AG08395 (cell line): ENCODE measurements around the gene SLC43A1.
"Not testable (repeated sequence)": the region's sequence is repeated elsewhere in the genome, so short reads cannot be mapped to it uniquely, and the experiment has no call there.

Experiments
- DNase-seq: peaks from one replicate; pipeline ENCODE4 v3.0.0; 2012; ENCODE audit warnings: mixed read lengths, low spot score

SLC43A1 gene

GRCh38 chr11:57460758-57461749 lies 54.4 kb downstream of the SLC43A1 start:
- no peak for DNase-seq

GRCh38 chr11:57460022-57460757 lies 55.3 kb downstream of the SLC43A1 start, which contains the start of gene RTN4RL2:
Gene RTN4RL2 (plus strand): TSS chr11:57460528. CDS start chr11:57460866, 338 bp downstream.
- peak; percentile 60 for DNase-seq

GRCh38 chr11:57459164-57460021 lies 56.1 kb downstream of the SLC43A1 start:
- no peak for DNase-seq

- peak; percentile 56 for DNase-seq
These were observed 56.9 kb downstream of the SLC43A1 start for GRCh38 chr11:57458410-57459163.

GRCh38 chr11:57458060-57458409 lies 57.5 kb downstream of the SLC43A1 start:
- no peak for DNase-seq

GRCh38 chr11:57457643-57458023 lies 57.9 kb downstream of the SLC43A1 start:
- DNase-seq: no peak

- DNase-seq: peak; percentile 89
These were observed 58.4 kb downstream of the SLC43A1 start for GRCh38 chr11:57456960-57457642.

GRCh38 chr11:57453543-57454177 lies 61.8 kb downstream of the SLC43A1 start:
- no peak for DNase-seq

- DNase-seq: no peak
These were observed 69.4 kb downstream of the SLC43A1 start for GRCh38 chr11:57446055-57446454.

GRCh38 chr11:57445122-57445394 lies 70.4 kb downstream of the SLC43A1 start:
- not testable (repeated sequence) for DNase-seq

- no peak for DNase-seq
These were observed 71.0 kb downstream of the SLC43A1 start for GRCh38 chr11:57444362-57445121.

- DNase-seq: no peak
These were observed 74.6 kb downstream of the SLC43A1 start for GRCh38 chr11:57440744-57441414.

GRCh38 chr11:57439786-57440185 lies 75.7 kb downstream of the SLC43A1 start:
- DNase-seq: no peak

GRCh38 chr11:57438345-57439285 lies 76.9 kb downstream of the SLC43A1 start:
- no peak for DNase-seq

GRCh38 chr11:57436031-57436430 lies 79.5 kb downstream of the SLC43A1 start:
- DNase-seq: no peak

- DNase-seq: peak; percentile 92
These were observed 80.6 kb downstream of the SLC43A1 start for GRCh38 chr11:57434640-57435546.
